Bronchial epithelial cell (primary cell): ENCODE results near the gene LRRD1. TPM values are rescaled to one million over a fixed set of nuclear protein-coding genes. Genes with fewer than 3 reads are reported as not detected.

Source experiments
- DNase-seq: peaks from one replicate; pipeline ENCODE4 v3.0.0-alpha.2; 2010; ENCODE audit warnings: low read depth
- FAIRE-seq: peaks from 2 replicates; lab custom pipeline; 2011; peaks lifted over from hg19 to GRCh38; lab: Jason Lieb, UNC
- H3K27me3 ChIP-seq: 2 replicates; pipeline ENCODE4 v1.5.1; 2011; ENCODE audit warnings: low read length; ENCODE audit not compliant: control insufficient read depth, insufficient read depth
- H3K36me3 ChIP-seq: 2 replicates; pipeline ENCODE4 v1.5.1; 2011; ENCODE audit warnings: low read length; ENCODE audit not compliant: control insufficient read depth, insufficient read depth
- H3K4me3 ChIP-seq: 2 replicates; pipeline ENCODE4 v1.5.1; 2011; ENCODE audit warnings: mild to moderate bottlenecking, low read depth, low read length, control low read depth
- total RNA-seq: library from RNA; depleted of rRNA; stranded (reverse); fragments of >200 nt; gene quantifications from 2 replicates; pipeline ENCODE4 v1.2.1, GENCODE V29; 2014
- TF ChIP-seq, protein P1 (sequence below): IDR thresholded peaks from 2 replicates; pipeline ENCODE4 v1.5.1; 2011; ENCODE audit warnings: mild to moderate bottlenecking, moderate library complexity, low read length, control low read depth, inconsistent platforms; ENCODE audit not compliant: insufficient read depth, severe bottlenecking

The LRRD1 gene
- total RNA-seq, 1 donor from 2014 or later = not detected

DNA sequence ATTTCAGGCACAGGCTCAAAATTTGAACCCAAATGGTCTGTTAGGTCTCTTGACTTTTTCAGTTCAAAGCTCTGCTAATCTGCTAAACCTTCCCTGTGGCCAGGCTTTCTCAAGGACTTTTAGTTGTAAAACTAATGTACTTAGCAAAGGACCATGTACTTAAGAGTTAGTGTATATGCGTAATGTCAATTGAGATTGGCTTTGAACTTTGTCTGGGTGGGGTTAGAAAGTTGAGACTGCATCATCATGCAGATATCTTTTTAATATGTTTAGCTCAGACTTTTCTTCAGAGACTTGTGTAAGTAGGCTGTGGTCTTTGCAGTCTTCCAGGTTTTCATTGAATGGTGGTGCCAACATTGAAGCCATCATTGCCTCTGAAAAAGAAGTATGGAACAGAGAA lies 78.4 kb downstream of the LRRD1 start:
- FAIRE-seq = no peak
- DNase-seq = no peak
- H3K36me3 ChIP-seq = peaks cover 9% of the 10 kb centered on the region
- TF ChIP-seq, protein P1, sequence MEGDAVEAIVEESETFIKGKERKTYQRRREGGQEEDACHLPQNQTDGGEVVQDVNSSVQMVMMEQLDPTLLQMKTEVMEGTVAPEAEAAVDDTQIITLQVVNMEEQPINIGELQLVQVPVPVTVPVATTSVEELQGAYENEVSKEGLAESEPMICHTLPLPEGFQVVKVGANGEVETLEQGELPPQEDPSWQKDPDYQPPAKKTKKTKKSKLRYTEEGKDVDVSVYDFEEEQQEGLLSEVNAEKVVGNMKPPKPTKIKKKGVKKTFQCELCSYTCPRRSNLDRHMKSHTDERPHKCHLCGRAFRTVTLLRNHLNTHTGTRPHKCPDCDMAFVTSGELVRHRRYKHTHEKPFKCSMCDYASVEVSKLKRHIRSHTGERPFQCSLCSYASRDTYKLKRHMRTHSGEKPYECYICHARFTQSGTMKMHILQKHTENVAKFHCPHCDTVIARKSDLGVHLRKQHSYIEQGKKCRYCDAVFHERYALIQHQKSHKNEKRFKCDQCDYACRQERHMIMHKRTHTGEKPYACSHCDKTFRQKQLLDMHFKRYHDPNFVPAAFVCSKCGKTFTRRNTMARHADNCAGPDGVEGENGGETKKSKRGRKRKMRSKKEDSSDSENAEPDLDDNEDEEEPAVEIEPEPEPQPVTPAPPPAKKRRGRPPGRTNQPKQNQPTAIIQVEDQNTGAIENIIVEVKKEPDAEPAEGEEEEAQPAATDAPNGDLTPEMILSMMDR = no peak
- H3K27me3 ChIP-seq = no peaks in the 10 kb centered on the region
- no peak overlapping the region for H3K4me3 ChIP-seq

DNA sequence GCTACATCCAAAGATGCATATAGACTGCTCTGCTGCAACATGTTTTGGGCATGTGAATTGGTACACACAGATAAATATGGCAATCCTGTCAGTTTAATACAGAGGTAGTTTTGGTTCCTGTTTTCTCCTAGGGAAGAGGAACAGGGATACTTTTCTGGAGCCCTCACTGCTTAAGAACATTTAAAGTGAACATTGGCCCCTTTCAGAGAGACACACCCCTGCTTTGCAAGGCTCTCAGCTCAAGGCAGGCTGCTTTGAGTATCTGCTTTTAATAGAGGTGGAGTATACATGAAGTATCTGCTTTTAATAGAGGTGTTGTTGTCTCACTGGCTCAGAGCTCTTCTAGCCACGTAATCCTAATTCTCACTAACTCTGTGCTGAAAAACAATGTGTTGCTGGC lies 83.6 kb downstream of the LRRD1 start:
- H3K27me3 ChIP-seq = no peaks in the 10 kb centered on the region
- TF ChIP-seq, protein P1 = no peak
- no peak for FAIRE-seq
- no peak for DNase-seq
- no peak overlapping the region for H3K4me3 ChIP-seq
- peaks cover 8% of the 10 kb centered on the region for H3K36me3 ChIP-seq

Other genes starting within 250 kb of the LRRD1 start
- 34.5 and 38.8 TPM in 2 replicates for gene AKAP9, start 238.3 kb downstream of the LRRD1 start, total RNA-seq
- 177 and 249 TPM in 2 replicates for gene CYP51A1, start 44.7 kb downstream of the LRRD1 start, total RNA-seq
- 26.9 and 35.5 TPM in 2 replicates for gene KRIT1, start 66.8 kb upstream of the LRRD1 start, total RNA-seq
- 42.1 and 42.6 TPM in 2 replicates for gene ANKIB1, start 66.8 kb upstream of the LRRD1 start, total RNA-seq